H1 (cell line): ENCODE measurements around the gene WNK2. TPM values are rescaled to one million over a fixed set of nuclear protein-coding genes. Genes with fewer than 3 reads are reported as not detected.

ENCODE experiments used
- CTCF ChIA-PET: fragments of 300-600 bp; sonication (Branson Sonifier 250); formaldehyde crosslinking; loops from one replicate; lab custom pipeline; 2021; ENCODE audit not compliant: partially characterized antibody; lab: Charles Lee
- POLR2A ChIA-PET: fragments of 300-600 bp; sonication (Branson Sonifier 250); formaldehyde crosslinking; loops from one replicate; lab custom pipeline; 2021; ENCODE audit warnings: inconsistent platforms; ENCODE audit not compliant: partially characterized antibody; lab: Charles Lee
- DNase-seq, 2 experiments: peaks; one replicate each; pipeline versions ENCODE4 v3.0.0 to v3.0.0-alpha.2; 2010 to 2022; ENCODE audit warnings: low spot score in 2 of 2, low read depth in 1 of 2, mixed read lengths in 1 of 2
- FAIRE-seq: peaks from 2 replicates; lab custom pipeline; 2011; peaks lifted over from hg19 to GRCh38; lab: Jason Lieb, UNC
- H2AFZ ChIP-seq: 2 replicates; pipeline ENCODE4 v1.8.1; 2012; ENCODE audit warnings: low read length, inconsistent platforms
- H2AK5ac ChIP-seq: 2 replicates; pipeline ENCODE4 v1.6.1; 2013; ENCODE audit warnings: low read depth, low read length
- H2BK120ac ChIP-seq: replicated peaks from 2 replicates; pipeline ENCODE3; 2013; ENCODE audit warnings: low read depth, low read length, inconsistent platforms
- H2BK12ac ChIP-seq: 2 replicates; pipeline ENCODE4 v1.6.1; 2013; ENCODE audit warnings: low read depth, low read length
- H2BK15ac ChIP-seq: 2 replicates; pipeline ENCODE4 v1.6.1; 2013; ENCODE audit warnings: low read length
- H2BK20ac ChIP-seq: 2 replicates; pipeline ENCODE4 v1.6.1; 2013; ENCODE audit warnings: low read length
- H2BK5ac ChIP-seq: 2 replicates; pipeline ENCODE4 v1.6.1; 2013; ENCODE audit warnings: low read depth, low read length
- H3K14ac ChIP-seq: 2 replicates; pipeline ENCODE4 v1.6.1; 2013; ENCODE audit warnings: inconsistent platforms; ENCODE audit not compliant: insufficient read length
- H3K18ac ChIP-seq: 2 replicates; pipeline ENCODE4 v1.6.1; 2013; ENCODE audit warnings: low read length; ENCODE audit errors: extremely low read depth
- H3K23ac ChIP-seq: 2 replicates; pipeline ENCODE4 v1.6.1; 2013; ENCODE audit warnings: inconsistent platforms; ENCODE audit not compliant: insufficient read length
- H3K23me2 ChIP-seq: 2 replicates; pipeline ENCODE4 v1.6.1; 2013; ENCODE audit warnings: low read depth, low read length
- H3K27ac ChIP-seq: 2 replicates; pipeline ENCODE4 v1.6.1; 2011; ENCODE audit warnings: low read depth, low read length, inconsistent platforms
- H3K27me3 ChIP-seq, 4 experiments: replicated peaks in 1 of 4; 1 replicate in 1 of 4; 2 replicates in 3 of 4; pipeline versions ENCODE4 v1.6.1 to v1.8.1; 2011 to 2013; ENCODE audit warnings: low read length in 3 of 4, mild to moderate bottlenecking in 3 of 4, inconsistent platforms in 2 of 4, mixed read lengths in 2 of 4, moderate library complexity in 1 of 4; ENCODE audit not compliant: control insufficient read depth in 3 of 4, insufficient read depth in 3 of 4; ENCODE audit errors: extremely low read depth in 1 of 4
- H3K36me3 ChIP-seq, 4 experiments: 2 replicates each; pipeline versions ENCODE4 v1.6.1 to v1.8.1; 2011 to 2013; ENCODE audit warnings: mild to moderate bottlenecking in 4 of 4, low read length in 3 of 4, moderate library complexity in 2 of 4, control low read depth in 1 of 4, inconsistent platforms in 1 of 4; ENCODE audit not compliant: insufficient read depth in 4 of 4, control insufficient read depth in 2 of 4
- H3K4ac ChIP-seq: replicated peaks from 2 replicates; pipeline ENCODE3; 2013; ENCODE audit warnings: low read length, low read depth, mixed read lengths, inconsistent platforms; ENCODE audit not compliant: insufficient read length
- H3K4me1 ChIP-seq, 4 experiments: replicated peaks in 1 of 4; 1 replicate in 1 of 4; 2 replicates in 3 of 4; pipeline versions ENCODE4 v1.6.1 to v1.8.1; 2011 to 2013; ENCODE audit warnings: low read length in 3 of 4, inconsistent platforms in 2 of 4, mixed read lengths in 1 of 4; ENCODE audit not compliant: insufficient read depth in 4 of 4, control insufficient read depth in 3 of 4
- H3K4me2 ChIP-seq, 2 experiments: 2 replicates each; pipeline versions ENCODE4 v1.6.1 to v1.8.1; 2011 to 2013; ENCODE audit warnings: low read depth in 2 of 2, low read length in 2 of 2, control low read depth in 1 of 2, inconsistent platforms in 1 of 2, mild to moderate bottlenecking in 1 of 2; ENCODE audit not compliant: insufficient read depth in 1 of 2
- H3K4me3 ChIP-seq, 4 experiments: fragments of 200-600, 300-600 bp in 1 of 4; sonication (generic), shearing (Covaris generic), sonication (Bioruptor Twin) in 1 of 4; 2 replicates each; pipeline versions ENCODE4 v1.5.1 to v1.8.1; 2011 to 2016; ENCODE audit warnings: low read length in 4 of 4, low read depth in 3 of 4, control low read depth in 2 of 4, inconsistent platforms in 2 of 4, mild to moderate bottlenecking in 2 of 4, mixed read lengths in 1 of 4, moderate library complexity in 1 of 4; ENCODE audit not compliant: insufficient read depth in 2 of 4; ENCODE audit errors: extremely low read depth in 1 of 4
- H3K56ac ChIP-seq: replicated peaks from 2 replicates; pipeline ENCODE3; 2013; ENCODE audit warnings: low read depth, mild to moderate bottlenecking, mixed read lengths, low read length, inconsistent platforms; ENCODE audit not compliant: insufficient read length
- H3K79me1 ChIP-seq: 2 replicates; pipeline ENCODE4 v1.6.1; 2013; ENCODE audit warnings: low read depth, low read length, control low read depth
- H3K79me2 ChIP-seq, 2 experiments: 2 replicates each; pipeline versions ENCODE4 v1.6.1 to v1.8.1; 2012 to 2013; ENCODE audit warnings: low read length in 2 of 2, mild to moderate bottlenecking in 2 of 2, inconsistent platforms in 1 of 2; ENCODE audit not compliant: insufficient read depth in 2 of 2, control insufficient read depth in 1 of 2
- H3K9ac ChIP-seq, 4 experiments: replicated peaks in 1 of 4; 1 replicate in 1 of 4; 2 replicates in 3 of 4; pipeline versions ENCODE4 v1.6.1 to v1.8.1; 2011 to 2013; ENCODE audit warnings: low read depth in 3 of 4, low read length in 3 of 4, control low read depth in 2 of 4, mild to moderate bottlenecking in 2 of 4, moderate library complexity in 2 of 4, inconsistent platforms in 1 of 4; ENCODE audit errors: extremely low read depth in 1 of 4
- H3K9me3 ChIP-seq, 2 experiments: 2 replicates each; pipeline versions ENCODE4 v1.6.1 to v1.8.1; 2012 to 2013; ENCODE audit warnings: mild to moderate bottlenecking in 2 of 2, moderate library complexity in 2 of 2, control low read depth in 1 of 2, inconsistent platforms in 1 of 2, low read depth in 1 of 2, low read length in 1 of 2, mixed read lengths in 1 of 2; ENCODE audit not compliant: insufficient read depth in 2 of 2
- H4K20me1 ChIP-seq, 2 experiments: replicated peaks in 1 of 2; 2 replicates each; pipeline versions ENCODE3 to v1.8.1; 2011 to 2013; ENCODE audit warnings: inconsistent platforms in 2 of 2, low read length in 2 of 2, mild to moderate bottlenecking in 1 of 2; ENCODE audit not compliant: insufficient read depth in 2 of 2, control insufficient read depth in 1 of 2
- H4K5ac ChIP-seq: 2 replicates; pipeline ENCODE4 v1.6.1; 2013; ENCODE audit warnings: low read length, low read depth, mixed read lengths, inconsistent platforms; ENCODE audit not compliant: insufficient read length
- H4K8ac ChIP-seq: 2 replicates; pipeline ENCODE4 v1.8.0; 2013; ENCODE audit warnings: mild to moderate bottlenecking, moderate library complexity, low read length, inconsistent platforms; ENCODE audit not compliant: insufficient read depth; ENCODE audit errors: extremely low read depth
- H4K91ac ChIP-seq: replicated peaks from 2 replicates; pipeline ENCODE3; 2013; ENCODE audit warnings: low read length, mixed read lengths, inconsistent platforms; ENCODE audit not compliant: insufficient read length
- BACH1 ChIP-seq: IDR thresholded peaks from 2 replicates; pipeline ENCODE4 v1.6.1; 2012; ENCODE audit warnings: low read length, improper control_type of control experiment
- CHD1 ChIP-seq: IDR thresholded peaks from 2 replicates; pipeline ENCODE4 v1.6.1; 2012; ENCODE audit warnings: low read depth, low read length, improper control_type of control experiment
- SUZ12 ChIP-seq: fragments of 200-600 bp; sonication (generic); IDR thresholded peaks from 2 replicates; pipeline ENCODE4 v1.6.1; 2012; ENCODE audit warnings: mild to moderate bottlenecking, inconsistent platforms, low read length, moderate library complexity, mixed read lengths
- WGBS, 2 experiments: shearing (Covaris generic) in 1 of 2; methylation state at CpG; one replicate each; pipeline versions ENCODE4 v1.1.6 to v1.1.7; 2013 to 2015; ENCODE audit warnings: low lambda C conversion rate in 2 of 2, mixed read lengths in 2 of 2, inconsistent platforms in 1 of 2, low coverage in 1 of 2, missing lambda C conversion rate in 1 of 2; ENCODE audit not compliant: insufficient replicate concordance in 2 of 2, insufficient coverage in 1 of 2, insufficient read length in 1 of 2; ENCODE audit errors: extremely low coverage in 1 of 2, missing lambda C conversion rate in 1 of 2; 5-methylcytosine and 5-hydroxymethylcytosine counted together
- polyA plus RNA-seq, 7 experiments: library from polyadenylated mRNA; depleted of rRNA in 3 of 7; stranded (reverse) in 5 of 7; unstranded in 2 of 7; fragments of >200 nt in 5 of 7; fragments of 200-250 nt in 2 of 7; gene quantifications; 1 replicate in 5 of 7; 2 replicates in 1 of 7; 4 replicates in 1 of 7; pipeline versions ENCODE4 v1.2.1 to v1.2.3, GENCODE V29; 2011 to 2013; ENCODE audit warnings: missing spikeins in 2 of 7, mixed read lengths in 2 of 7
- total RNA-seq: library from RNA; stranded (reverse); fragmentation: NEBNext Ultra II Directional; extraction: Animal tissue kit (Norgen Biotek cat#: 25700); gene quantifications from 2 replicates; pipeline ENCODE4 v1.2.1, GENCODE V29; 2021

The WNK2 gene
- total and polyA plus RNA-seq, 2 of the 8 experiments (the other 6 are each of a cell fraction or from before 2014, with no cell fraction given) = 12.0 to 87.2 TPM

DNA sequence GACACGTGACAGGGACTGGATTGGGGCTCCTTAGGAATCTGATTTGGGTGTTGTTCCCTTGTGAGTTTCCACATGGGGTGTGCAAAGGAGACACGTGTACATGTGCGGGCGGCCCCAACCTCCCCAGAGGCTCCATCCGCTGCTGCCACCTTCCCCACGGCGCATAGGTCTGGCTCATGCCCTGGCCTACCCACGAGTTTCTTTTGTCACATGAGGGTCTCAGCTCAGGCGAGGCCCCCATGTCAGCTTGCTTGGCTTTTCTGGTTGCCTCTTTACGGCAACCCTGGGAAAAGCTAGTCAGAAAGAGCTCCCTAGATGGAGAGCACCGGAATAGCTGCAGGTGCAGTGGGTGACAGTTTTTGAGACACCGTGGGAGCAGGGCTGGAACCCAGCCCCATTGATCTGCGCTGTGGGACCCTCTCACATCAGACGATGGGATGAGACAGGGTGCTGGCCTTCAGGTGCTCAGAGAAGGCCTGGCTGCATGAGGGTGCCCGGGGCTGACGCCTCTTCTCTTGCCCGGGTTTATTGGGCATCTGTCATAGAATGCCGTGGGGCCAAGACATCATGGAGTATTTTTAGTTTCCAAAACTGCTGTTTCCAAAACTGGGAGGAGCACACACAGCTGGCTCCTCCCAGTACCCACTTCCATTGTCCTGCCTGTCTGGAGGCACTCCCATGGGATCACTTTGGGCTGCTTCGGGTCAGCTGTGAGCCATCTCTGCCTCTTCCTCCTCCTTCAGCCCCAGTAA is 107.8 kb downstream of the WNK2 start:
- Histone ChIP-seq H2BK20ac (no peak overlapping the region), H3K14ac (no peak overlapping the region)
- no peak for TF ChIP-seq SUZ12
- TF ChIP-seq CHD1 = no peak
- no peak for TF ChIP-seq BACH1
- TF ChIP-seq, all 59 proteins: peak for 0
- no peak for DNase-seq
- Histone ChIP-seq H3K4me3 (no peak overlapping the region), H4K8ac (no peak overlapping the region), H3K23me2 (peaks cover 8% of the 10 kb centered on the region; the same call in 1 of the 2 replicates), H3K9me3 (no peaks in the 10 kb centered on the region), H3K27me3 (no peaks in the 10 kb centered on the region), H4K20me1 (no peaks in the 10 kb centered on the region), H4K5ac (no peak overlapping the region), H2BK5ac (0 out of 2 replicates have a peak overlapping the region, but pooled peaks have one; percentile 60), H3K4me2 (no peak overlapping the region), H2AFZ (no peak overlapping the region), H3K79me2 (no peaks in the 10 kb centered on the region), H2AK5ac (no peak overlapping the region), H2BK15ac (no peak overlapping the region), H3K18ac (no peak overlapping the region), H3K4me1 (no peaks in the 10 kb centered on the region), H3K56ac (no peak overlapping the region), H3K23ac (no peak overlapping the region), H3K9ac (no peak overlapping the region), H3K4ac (no peak overlapping the region), H2BK120ac (no peak overlapping the region), H3K79me1 (no peaks in the 10 kb centered on the region), H3K27ac (no peak overlapping the region), H2BK12ac (no peak overlapping the region), H4K91ac (no peak overlapping the region), H3K36me3 (peaks cover 0 to 5% (median 2%) of the 10 kb centered on the region in 4 experiments; a peak in 2 of 8 replicates)
- 87% methylated on average over 19 of the region's 19 CpGs; no CpG with 5 or more reads in 1 of the 2 experiments for WGBS, 2 experiments
- ChIA-PET CTCF (interaction anchor here (1.0 to 4.4 kb wide), 6 partner anchors 10 to 98 kb away, joined by 3 to 18 read pairs (median 4); no protein-coding TSS in a partner anchor), POLR2A (interaction anchor here (1.0 kb wide), 1 partner anchor 309 kb away, joined by 3 read pairs; no protein-coding TSS in a partner anchor)
- FAIRE-seq = no peak
